ENCODE data around the gene ATP5F1D. TPM values are rescaled to one million over a fixed set of nuclear protein-coding genes. Genes with fewer than 3 reads are reported as not detected.

Gene ATP5F1D
- total and polyA plus RNA-seq, 2 of the 13 experiments (the other 11 are each of a cell fraction or from before 2014, with no cell fraction given), result 39.4 to 78.7 TPM

GRCh38 chr19:1290703-1291651, 49.4 kb downstream of the ATP5F1D start (continued):
- no peak for TF ChIP-seq ZBTB40 (IDR thresholded peaks at IDR 0.05)
- peak; percentile 69; the same call in 1 of the 2 replicates for TF ChIP-seq ZBTB40 (CRISPR knock-in tag; IDR thresholded peaks at IDR 0.05)
- TF ChIP-seq ZNF280D (CRISPR knock-in tag; IDR thresholded peaks at IDR 0.05), result no peak
- peak; percentile 98 for TF ChIP-seq PATZ1 (CRISPR knock-in tag; IDR thresholded peaks at IDR 0.05)
- TF ChIP-seq MEF2D (CRISPR knock-in tag; IDR thresholded peaks at IDR 0.05), result peak; percentile 71; the same call in 1 of the 2 replicates
- no peak for TF ChIP-seq ZNF496 (CRISPR knock-in tag; IDR thresholded peaks at IDR 0.05; ENCODE audit: insufficient replicate concordance)
- TF ChIP-seq ZBTB49 (CRISPR knock-in tag; IDR thresholded peaks at IDR 0.05; ENCODE audit: borderline replicate concordance), result no peak
- peak; percentile 74; the same call in 1 of the 2 replicates for TF ChIP-seq MED13 (CRISPR knock-in tag; IDR thresholded peaks at IDR 0.05)

All from HepG2 (cell line).